ENCODE results near the gene ANKH.
A peak's percentile ranks its signal among the peaks of the same experiment; 100 is the strongest.
"Not testable (repeated sequence)": the region's sequence is repeated elsewhere in the genome, so short reads cannot be mapped to it uniquely, and the experiment has no call there.

The ANKH gene

GRCh38 chr5:14871214-14872069 lies at the start of gene ANKH:
Gene ANKH, minus strand, starts transcription at chr5:14871778. Its CDS starts 331 bp downstream, at chr5:14871447.
- peak; percentile 60 to 73 (median 69) for DNase-seq (ENCODE audit: low read depth in 3 of 3)

GRCh38 chr5:14920121-14920520 lies 48.5 kb upstream of the ANKH start:
- DNase-seq (ENCODE audit: low read depth in 3 of 3): no peak

- DNase-seq (ENCODE audit: low read depth in 3 of 3): not testable (repeated sequence)
Measured at GRCh38 chr5:14919106-14919505, 47.5 kb upstream of the ANKH start.

GRCh38 chr5:14917719-14918118 lies 46.1 kb upstream of the ANKH start:
- no peak for DNase-seq (ENCODE audit: low read depth in 3 of 3)

- DNase-seq (ENCODE audit: low read depth in 3 of 3): no peak
Measured at GRCh38 chr5:14915291-14915952, 43.8 kb upstream of the ANKH start.

- DNase-seq (ENCODE audit: low read depth in 3 of 3): no peak
Measured at GRCh38 chr5:14914623-14915260, 43.2 kb upstream of the ANKH start.

GRCh38 chr5:14914193-14914592 lies 42.6 kb upstream of the ANKH start:
- no peak for DNase-seq (ENCODE audit: low read depth in 3 of 3)

- DNase-seq (ENCODE audit: low read depth in 3 of 3): no peak
Measured at GRCh38 chr5:14913096-14913495, 41.5 kb upstream of the ANKH start.

GRCh38 chr5:14912206-14912605 lies 40.6 kb upstream of the ANKH start:
- no peak for DNase-seq (ENCODE audit: low read depth in 3 of 3)

- no peak for DNase-seq (ENCODE audit: low read depth in 3 of 3)
Measured at GRCh38 chr5:14909369-14909768, 37.8 kb upstream of the ANKH start.

- DNase-seq (ENCODE audit: low read depth in 3 of 3): no peak
Measured at GRCh38 chr5:14908172-14908571, 36.6 kb upstream of the ANKH start.

- no peak for DNase-seq (ENCODE audit: low read depth in 3 of 3)
Measured at GRCh38 chr5:14906628-14907027, 35.0 kb upstream of the ANKH start.

- DNase-seq (ENCODE audit: low read depth in 3 of 3): no peak
Measured at GRCh38 chr5:14902826-14903560, 31.4 kb upstream of the ANKH start.

- DNase-seq (ENCODE audit: low read depth in 3 of 3): no peak
Measured at GRCh38 chr5:14901462-14902051, 30.0 kb upstream of the ANKH start.

GRCh38 chr5:14900693-14901461 lies 29.3 kb upstream of the ANKH start:
- no peak for DNase-seq (ENCODE audit: low read depth in 3 of 3)

- no peak for DNase-seq (ENCODE audit: low read depth in 3 of 3)
Measured at GRCh38 chr5:14896131-14896530, 24.6 kb upstream of the ANKH start.

- DNase-seq (ENCODE audit: low read depth in 3 of 3): no peak
Measured at GRCh38 chr5:14895301-14895700, 23.7 kb upstream of the ANKH start.

GRCh38 chr5:14894748-14895147 lies 23.2 kb upstream of the ANKH start:
- DNase-seq (ENCODE audit: low read depth in 3 of 3): no peak

GRCh38 chr5:14893381-14893780 lies 21.8 kb upstream of the ANKH start:
- DNase-seq (ENCODE audit: low read depth in 3 of 3): no peak

GRCh38 chr5:14890846-14891245 lies 19.3 kb upstream of the ANKH start:
- no peak for DNase-seq (ENCODE audit: low read depth in 3 of 3)

Measured in stimulated activated CD4-positive, alpha-beta T cell treated with anti-CD3 and anti-CD28 coated beads, TNF-alpha, amount 100 ng/mL, for 48 hours (primary cell).